Activated CD4-positive, alpha-beta T cell treated with anti-CD3 and anti-CD28 coated beads, Interleukin-2, Interleukin-6, amounts not matched to agents 100 ng/mL and 50 ng/mL, durations not matched to agents 16 hours and 8 hours (primary cell): ENCODE results near the gene PAXX.
A peak's percentile ranks its signal among the peaks of the same experiment; 100 is the strongest.

Experiments
- DNase-seq: peaks from one replicate; pipeline ENCODE4 v3.0.0-alpha.2; 2020

PAXX gene

DNA sequence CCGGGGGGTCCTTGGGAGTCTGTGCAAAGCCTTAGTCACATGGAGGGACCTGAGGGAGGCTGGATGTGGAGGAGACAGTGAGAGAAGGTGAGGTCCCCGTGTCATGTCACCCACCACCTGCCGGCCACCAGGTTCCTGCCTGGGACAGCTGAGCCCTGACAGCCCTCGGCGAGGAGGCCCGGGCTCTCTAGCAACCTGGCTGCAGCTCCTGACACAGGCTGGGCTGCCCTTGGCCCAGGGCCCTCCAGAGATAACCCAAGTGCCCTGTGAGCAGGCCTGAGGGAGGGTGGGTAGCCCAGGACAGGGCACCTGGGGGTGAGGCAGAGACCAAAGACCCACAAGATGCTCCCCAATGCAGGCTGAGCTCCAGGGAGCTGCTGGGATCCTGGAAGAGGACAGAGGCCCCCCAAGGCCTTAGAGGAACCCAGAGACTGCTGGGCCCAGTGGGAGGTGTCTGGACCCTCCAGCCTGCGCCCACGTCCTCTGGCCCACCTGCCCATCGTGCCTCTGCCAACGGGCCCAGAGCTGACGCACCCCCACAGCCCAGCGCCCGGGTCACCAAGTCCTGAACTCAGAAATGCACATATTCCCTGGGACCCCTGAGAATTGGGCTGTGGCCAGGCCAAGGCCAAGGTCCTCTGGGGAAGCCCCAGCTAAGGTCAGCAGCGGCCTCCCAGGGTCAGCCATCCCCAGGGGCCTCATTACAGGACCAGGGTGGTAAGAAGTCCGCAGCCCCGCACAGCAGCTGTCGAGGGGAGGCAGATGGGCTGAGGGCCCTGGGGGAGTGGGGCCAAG is 23.7 kb upstream of the PAXX start:
- DNase-seq, result no peak

DNA sequence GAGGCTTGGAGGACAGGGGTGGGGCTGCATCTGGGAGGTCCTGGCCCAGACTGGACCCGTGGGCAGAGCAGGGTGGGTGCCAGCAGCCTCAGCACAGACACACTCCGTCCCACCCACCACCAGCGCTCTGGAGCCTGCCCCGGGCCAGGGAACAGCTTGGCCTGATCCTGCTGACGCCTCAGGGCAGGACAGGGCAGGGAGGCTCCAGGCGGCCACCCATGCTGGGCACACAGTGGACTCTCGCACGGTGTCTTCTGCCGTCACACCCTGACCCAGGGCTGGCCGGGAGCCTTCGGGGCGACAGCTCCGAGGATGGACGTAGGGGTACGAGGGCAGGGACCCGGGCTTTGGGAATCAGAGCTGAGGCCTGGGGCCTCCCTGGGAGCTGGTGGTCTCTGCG is 23.1 kb upstream of the PAXX start:
- DNase-seq, result no peak

DNA sequence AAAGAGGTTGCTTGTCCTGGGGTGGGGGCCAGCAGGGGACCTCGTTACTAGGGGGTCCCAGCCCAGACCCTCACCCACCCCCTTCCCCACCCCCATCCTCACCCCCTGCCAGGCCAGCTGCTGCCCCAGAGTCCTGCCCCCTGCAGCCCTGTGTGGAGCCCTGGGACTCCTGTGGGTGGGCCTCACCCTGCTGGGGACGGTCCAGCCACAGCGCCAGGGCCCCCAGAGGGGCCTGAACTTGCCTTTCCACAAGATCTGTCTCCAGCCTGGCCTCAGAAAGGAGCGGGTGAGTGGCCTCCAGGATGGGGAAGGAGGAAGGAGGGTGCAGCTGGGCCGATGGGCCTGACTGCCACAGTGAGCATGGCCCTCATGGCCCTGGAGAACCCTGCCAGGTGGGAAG is 22.4 kb upstream of the PAXX start:
- DNase-seq, result no peak

DNA sequence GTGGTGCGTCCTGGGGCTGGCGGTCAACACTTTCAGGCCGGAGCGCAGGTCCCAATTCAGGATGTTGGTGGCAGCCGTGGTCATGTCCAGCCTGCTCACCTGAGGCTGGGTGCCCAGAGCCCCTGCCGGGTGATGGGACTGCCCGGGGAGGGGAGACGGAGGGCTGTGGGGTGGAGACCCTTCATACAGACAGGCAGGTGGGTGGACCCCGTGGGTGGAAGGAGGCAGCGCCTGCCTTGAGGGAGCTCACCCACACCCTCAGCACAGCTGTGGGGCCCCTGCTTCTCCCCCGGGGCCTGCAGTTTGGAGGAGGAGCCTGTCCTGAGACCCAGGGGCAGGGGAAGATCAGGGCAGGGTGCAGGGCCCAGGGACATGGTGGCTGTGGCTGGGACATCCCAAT is 21.9 kb upstream of the PAXX start:
- no peak for DNase-seq

DNA sequence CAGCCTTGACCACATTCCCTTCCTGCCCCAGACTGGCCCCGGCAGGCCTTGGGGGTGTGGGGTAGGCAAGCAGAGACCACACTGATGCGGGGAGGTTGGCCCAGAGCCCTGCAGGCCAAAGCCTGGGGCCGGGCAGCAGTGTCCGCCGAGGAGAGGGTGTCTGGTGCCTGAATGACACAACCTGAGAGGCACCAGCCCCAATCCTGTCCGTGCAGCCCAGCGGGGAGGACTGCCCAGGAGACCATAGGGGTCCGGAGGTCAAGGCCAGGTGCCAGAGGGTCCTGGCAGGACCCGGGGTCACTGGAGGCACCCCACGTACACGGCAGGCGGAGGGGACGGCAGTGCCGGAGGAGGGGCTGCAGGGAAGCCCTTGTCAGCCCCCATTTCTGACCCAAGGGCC is 20.5 kb upstream of the PAXX start:
- no peak for DNase-seq

DNA sequence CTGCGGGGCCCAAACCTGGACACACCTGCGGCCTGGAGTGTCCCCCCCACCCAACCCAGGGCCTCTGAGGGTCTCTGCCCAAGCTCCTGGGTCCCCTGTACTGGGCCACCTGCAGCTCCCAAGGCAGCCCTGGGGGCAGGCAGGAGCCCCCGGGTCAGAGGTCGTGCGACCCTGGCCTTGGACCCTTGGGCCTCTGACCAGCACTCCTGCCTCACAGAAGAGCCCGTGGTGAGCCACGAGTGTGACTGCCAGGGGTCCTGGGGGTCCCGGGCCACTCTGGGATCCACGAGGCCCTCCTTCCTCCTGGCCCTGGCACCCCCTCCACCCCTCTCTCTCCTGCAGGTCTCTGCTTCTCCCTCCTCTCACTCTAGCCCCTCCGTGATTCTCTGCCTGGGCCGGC is 19.9 kb upstream of the PAXX start:
- DNase-seq, result no peak

DNA sequence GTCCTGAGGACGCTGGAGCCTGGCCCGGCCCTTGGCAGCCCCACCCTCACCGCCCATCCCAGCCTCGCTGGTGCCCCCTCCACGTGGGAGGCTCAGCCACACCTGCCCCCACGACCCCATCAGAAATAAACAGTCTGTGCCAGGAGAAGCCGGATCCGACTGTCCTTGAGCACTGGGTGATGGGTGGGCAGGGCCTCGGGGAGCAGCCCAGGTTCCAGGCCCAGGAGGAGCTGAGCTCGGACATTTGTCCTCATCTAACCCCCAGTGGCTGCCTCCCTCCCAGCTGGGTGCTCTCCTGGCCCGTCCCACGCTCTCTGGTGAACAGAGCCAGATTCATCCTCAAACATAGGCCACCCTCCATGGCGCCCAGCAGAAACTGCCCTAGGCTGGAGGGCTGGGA is 19.5 kb upstream of the PAXX start:
- DNase-seq, result no peak

DNA sequence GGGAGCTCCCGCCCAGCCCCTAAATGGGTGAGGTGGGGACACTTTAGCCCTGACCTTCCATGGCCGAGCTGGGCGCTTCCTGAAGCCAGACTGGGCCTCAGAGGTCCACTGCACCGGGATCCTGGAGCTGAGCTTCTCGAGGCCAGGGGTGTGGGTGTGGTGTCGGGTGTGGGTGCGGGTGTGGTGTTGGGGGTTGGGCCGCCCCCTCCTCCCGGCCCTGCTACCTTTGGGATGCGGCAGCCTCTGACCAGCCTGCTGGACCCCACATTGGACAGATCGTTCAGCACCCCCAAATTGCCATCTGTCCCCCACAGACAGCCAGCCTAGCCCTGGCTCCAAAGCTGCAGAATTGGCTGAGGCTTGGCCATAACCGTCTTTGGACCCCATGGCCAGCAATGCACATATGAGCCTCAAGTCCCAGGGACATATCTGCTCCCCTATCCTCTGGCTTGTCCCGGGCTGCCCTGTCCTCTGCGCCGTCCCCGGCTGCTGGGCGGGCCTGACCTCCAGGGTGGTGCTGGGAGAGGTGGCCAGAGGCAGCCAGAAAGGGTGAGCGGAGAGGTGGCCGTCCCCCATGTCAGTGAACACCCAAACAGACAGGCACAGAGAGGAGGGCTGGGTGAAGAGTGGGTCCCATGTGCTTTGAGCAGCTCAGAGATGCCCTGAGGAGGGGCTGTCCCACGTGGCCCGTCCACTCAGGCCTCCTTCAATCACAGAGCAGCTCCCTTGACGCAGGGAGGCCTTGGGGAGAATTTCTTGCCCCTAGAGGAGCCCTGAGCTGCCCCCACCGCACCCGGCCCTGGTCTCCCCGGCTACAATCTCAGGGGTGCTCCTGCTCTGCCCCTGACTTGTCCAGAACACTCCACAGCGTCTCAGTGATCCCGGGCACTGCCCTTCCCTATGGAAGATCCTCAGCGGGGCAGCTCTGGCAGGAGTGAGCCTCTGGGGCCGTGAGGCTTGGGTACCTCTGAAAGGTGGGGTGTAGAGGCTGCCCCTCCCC is 18.3 kb upstream of the PAXX start:
- DNase-seq, result no peak

DNA sequence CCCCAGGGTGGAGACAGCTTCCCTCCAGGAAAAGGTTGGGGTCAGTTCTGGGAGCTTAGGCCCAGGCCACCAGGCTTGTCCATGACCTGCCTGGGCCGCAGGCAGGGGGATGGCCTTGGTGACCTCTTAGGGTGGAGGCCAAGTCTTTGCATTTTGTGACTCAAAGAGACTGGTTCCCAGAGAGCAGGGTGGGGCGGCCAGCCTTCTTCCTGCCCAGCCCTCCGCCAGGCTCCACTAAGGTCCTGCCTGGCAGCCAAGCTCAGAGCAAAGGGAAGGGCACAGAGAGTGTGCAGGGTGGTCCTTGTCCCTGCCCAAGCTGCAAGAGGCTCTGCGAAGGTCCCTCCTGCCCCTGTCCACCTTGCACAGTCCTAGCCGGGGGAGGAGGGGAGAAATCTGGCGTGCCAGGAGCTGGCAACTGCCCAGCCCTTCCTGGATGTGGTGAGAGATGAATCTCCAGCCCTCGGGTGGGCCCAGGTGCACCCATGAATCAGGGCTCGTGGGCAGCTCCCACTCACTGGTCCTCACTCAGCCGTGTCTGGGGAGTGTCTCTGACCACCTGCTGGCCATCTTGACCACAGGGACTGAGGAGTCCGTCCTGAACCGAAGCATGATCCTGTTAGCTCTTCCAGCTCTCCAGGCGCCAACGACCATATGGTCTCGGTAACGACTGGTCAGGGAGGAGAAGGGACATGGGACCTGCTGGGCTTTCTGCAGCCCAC is 17.2 kb upstream of the PAXX start:
- no peak for DNase-seq

DNA sequence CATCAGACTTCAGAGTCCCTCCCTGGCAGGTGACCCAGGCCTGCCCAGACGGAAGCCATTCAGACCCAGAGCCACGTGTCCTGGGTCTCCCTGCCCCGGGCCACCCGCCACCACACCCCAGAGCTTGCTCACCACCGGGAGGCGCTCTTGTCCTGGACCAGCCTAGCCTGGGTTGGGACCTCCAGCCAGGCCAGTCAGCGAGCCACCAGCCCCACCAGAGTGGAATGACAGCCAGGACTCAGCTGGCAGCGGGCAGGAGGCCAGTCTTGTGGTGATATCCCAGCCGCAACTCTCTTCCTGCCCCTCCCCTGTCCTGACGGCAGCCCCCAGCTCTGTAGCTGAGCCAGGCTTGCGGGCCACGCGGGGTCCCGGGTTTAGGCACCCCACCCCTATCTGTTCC is 16.6 kb upstream of the PAXX start:
- DNase-seq, result peak; percentile 42

DNA sequence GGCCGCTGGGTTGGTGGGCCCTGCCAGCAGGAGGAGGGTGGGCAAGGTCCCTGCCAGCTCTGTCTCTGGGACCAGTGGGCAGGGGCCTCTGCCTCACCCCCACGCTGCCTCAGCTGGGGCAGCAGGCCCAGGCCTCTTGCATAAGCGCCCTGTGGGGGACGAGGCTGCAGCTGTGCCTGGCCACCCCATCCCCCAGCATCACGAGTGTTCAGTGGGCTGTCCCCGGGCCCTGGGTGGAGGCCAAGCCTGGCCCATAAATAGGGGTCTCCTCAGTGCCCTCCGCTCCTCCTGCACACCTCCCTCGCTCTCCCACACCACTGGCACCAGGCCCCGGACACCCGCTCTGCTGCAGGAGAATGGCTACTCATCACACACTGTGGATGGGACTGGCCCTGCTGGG is 15.0 kb upstream of the PAXX start, which contains the start of gene PTGDS:
TSS of gene PTGDS (plus strand) at position 282 of the 400 bp plus-strand sequence. CDS start at position 357, 75 bp downstream.
- DNase-seq, result no peak

DNA sequence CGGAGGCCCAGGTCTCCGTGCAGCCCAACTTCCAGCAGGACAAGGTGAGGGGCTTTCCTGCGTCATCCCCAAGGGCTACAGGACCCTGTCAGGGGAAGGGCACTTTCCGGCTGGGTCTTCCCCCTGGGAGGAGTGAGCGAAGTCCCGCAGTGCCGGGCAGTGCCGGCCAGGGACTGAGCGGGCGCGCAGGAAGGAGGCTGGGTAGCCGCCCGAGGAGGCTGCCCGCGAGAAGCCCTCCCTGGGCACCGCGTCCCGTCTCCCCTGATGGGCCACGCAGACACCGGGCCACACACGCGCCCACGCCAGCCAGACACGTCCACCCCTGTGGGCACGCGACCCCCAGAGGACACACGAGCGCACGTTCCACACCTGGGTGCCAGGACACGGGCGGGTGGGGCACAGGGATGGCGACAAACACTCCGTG is 14.6 kb upstream of the PAXX start:
- DNase-seq, result no peak

DNA sequence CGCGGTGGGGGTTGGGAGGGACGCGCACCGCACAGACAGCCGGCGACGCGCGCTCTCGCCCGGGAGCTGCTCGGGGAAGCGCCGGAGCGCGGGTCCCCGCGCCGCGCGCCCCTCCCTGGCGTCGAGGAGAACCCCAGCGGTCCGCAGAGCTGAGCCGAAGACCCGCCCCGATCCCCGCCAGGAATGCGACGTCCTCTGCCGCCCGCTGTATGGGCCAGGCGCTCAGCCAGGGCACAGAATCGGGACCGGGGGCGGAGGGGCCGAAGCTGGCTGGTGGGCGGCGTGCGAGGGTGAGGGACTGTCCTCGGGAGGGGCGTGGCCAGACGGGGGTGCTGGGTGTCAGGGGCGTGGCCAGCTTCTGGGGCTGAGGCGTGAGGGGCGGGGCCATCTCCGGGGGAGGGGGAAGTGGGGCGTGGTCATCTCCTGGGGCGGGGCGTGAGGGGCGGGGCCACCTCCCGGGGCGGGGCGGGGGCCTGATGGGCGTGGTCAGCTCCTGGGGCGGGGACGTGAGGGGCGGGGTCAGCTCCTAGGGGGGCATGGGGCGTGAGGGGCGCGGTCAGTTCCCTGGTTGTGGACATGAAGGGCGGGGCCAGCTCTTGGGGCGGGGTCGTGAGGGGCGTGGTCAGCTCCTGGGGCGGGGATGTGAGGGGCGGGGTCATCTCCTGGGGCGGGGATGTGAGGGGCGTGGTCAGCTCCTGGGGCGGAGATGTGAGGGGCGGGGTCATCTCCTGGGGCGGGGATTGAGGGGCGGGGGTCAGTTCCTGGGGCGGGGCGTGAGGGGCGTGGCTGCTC is 14.0 kb upstream of the PAXX start:
- DNase-seq, result peak; percentile 67

DNA sequence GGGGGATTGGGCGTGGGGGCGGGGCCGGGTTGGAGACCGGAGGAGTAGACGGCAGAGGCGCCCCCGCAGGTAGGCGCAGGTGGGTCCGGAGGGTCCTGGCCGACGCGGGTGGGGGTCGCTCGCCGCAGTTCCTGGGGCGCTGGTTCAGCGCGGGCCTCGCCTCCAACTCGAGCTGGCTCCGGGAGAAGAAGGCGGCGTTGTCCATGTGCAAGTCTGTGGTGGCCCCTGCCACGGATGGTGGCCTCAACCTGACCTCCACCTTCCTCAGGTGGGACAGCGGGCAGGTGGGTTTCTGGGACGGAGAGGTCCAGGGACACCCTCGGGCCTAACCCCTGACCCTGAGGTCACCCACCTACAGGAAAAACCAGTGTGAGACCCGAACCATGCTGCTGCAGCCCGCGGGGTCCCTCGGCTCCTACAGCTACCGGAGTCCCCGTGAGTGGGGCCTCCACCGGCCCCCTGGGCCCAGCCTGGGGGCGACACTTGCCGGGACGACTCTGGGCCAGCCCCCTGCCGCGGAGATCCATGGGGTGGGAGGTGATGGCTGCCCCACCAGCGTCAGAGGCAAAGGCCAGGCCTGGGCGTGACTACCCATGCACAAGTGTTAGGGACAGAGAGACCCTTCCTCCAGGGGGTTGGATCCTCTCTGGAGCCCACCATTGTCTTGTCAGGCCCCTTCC is 13.2 kb upstream of the PAXX start:
- no peak for DNase-seq

DNA sequence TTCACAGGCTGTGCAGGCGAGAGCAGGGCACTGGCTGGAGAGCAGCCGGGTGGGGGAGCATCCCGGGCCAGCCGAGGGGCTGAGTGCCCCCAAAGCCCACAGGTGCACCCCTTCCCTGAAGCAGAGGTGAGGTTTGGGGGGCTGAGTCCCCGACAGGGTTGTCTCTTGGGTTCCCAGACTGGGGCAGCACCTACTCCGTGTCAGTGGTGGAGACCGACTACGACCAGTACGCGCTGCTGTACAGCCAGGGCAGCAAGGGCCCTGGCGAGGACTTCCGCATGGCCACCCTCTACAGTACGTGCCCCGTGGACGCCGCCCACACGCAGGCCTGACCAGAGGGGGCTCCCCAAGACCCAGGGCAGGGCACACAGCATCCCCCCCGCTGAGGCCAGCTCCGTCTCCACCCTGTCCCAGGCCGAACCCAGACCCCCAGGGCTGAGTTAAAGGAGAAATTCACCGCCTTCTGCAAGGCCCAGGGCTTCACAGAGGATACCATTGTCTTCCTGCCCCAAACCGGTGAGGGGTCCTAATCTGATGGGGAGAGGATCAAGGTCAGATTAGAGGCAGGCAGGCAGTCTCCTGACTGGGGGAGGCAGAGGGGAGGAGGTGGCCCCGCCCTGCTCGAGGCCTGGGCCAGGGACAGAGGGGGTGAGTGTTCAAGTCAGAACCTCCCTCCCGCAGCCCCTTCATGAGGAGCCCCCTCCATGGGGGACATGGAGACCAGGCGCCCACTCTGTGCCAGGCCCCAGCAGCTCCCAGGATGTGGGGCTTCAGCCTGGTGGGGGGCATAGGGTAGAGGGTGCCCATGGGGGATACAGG is 12.2 kb upstream of the PAXX start:
- no peak for DNase-seq

DNA sequence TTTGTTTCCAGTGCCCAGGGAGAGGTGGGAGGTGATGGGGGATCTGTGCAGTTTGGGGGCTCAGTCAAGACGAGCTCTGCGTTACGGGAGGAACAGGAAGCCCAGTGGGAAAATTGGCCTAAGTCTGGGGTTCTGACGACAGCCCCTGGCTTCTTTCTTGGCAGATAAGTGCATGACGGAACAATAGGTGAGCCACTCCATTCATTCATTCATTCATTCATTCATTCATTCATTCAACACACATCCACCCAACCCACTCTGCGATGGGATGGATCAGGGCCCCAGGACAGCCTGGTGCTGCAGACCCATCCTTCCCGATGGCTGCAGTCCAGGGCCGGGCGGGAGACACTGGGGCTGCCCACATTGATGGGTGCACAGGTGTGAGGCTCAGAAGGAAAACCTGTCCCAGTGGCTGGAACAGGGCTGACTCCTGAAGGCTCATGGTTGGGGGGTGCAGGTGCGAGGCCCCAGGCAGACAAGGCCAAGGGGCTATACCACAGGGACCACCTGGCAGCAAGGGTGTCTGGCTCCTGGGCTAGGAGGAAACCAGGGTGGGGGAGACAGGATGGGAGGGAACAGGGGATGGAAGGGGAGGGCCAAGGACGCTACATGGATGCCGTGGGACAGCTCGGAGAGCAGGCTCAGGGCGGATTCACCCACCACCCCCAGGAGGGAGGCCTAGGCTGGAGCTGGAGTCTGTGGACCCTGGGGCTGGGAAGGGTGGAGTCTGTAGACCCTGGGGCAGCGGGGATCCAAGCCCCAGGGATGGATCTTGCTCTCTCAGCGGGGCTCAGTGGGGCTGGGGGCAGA is 11.3 kb upstream of the PAXX start:
- DNase-seq, result no peak

DNA sequence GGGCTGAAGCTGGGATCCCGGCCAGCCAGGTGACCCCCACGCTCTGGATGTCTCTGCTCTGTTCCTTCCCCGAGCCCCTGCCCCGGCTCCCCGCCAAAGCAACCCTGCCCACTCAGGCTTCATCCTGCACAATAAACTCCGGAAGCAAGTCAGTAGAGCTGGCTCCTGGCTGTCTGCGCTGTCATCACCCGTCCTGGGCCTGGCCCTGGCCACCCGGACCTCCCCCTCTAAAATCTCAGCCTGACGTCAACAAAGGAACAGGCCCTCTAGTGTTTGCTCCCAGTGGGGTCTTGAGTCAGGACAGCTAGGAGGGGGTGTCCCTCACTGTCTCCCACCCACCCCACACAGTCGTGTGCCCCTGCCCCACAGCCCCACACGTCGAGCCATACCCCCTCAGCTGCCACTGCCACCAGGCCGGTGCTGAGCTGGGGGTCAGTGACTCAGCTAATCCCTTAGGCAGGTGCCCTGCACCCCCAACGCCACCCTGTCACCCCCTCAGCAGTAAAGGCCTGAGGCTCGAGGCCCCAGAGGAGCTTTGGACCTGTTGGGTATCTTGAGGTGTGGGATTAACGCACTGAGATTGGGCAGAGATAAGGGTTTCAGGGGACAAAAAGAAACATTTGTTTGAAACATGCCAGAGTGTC is 10.5 kb upstream of the PAXX start:
- DNase-seq, result no peak

DNA sequence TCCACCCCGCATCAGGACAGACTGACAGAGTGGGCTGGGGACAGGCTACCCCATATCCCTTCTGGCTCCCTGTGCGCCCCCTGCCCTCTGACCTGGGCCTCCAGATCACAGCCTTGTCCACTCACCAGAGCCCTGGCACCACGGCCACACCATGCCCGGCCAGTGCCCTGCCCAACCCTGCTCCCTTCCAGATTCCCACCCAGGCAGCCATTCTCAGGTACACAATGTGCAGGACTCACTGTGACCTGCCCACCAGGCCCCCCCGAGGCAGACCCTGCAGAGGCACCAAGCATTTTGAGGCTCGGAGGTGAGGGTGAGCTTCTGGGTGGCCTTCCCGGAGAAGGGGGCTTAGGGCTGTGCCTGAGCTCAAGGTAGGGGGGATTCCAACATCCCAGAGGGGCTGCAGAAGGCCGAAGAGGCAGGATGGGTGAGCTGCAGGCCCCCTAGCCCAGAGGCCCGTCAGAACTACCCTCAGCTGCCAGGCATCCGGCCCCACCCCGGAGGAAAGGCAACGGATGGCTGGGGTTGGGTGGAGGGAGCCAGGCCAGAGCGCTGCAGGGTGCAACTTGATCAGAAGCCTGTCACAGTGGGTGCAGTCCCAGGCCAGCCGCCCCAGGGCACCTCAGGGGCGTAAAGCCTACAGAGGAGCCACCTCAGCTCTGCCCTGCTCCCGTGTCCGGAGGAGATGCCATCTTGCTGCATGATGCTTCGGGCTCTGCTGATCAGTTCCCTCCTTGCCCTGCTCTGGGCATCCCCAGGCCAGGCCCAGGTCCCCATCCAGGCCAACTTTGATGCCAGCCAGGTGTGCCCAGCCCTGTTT is 9.8 kb upstream of the PAXX start, which contains the start of gene LCNL1:
TSS of gene LCNL1 (plus strand) at position 762 of the 820 bp plus-strand sequence. CDS start 594 bp downstream, outside the sequence.
- no peak for DNase-seq
